Suprapubic skin (tissue), 4 donors: ENCODE data around the gene TTI1. TPM values are rescaled to one million over a fixed set of nuclear protein-coding genes. Genes with fewer than 3 reads are reported as not detected.
A peak's percentile ranks its signal among the peaks of the same experiment; 100 is the strongest.

Experiments used
- DNase-seq, 2 donors: peaks; one replicate each; pipeline ENCODE4 v3.0.0-alpha.2; 2019; ENCODE audit warnings: low spot score in 2 of 2
- H3K27ac ChIP-seq: fragments of 200-600 bp; sonication (generic); one replicate; pipeline ENCODE4 v1.5.1; 2019
- H3K27me3 ChIP-seq: fragments of 200-600 bp; sonication (generic); one replicate; pipeline ENCODE4 v1.5.1; 2019
- H3K36me3 ChIP-seq: fragments of 200-600 bp; sonication (generic); one replicate; pipeline ENCODE4 v1.5.1; 2019
- H3K4me1 ChIP-seq: fragments of 200-600 bp; sonication (generic); one replicate; pipeline ENCODE4 v1.5.1; 2019
- H3K4me3 ChIP-seq: fragments of 200-600 bp; sonication (generic); one replicate; pipeline ENCODE4 v1.5.1; 2019; ENCODE audit warnings: mild to moderate bottlenecking
- H3K9me3 ChIP-seq: fragments of 200-600 bp; sonication (generic); one replicate; pipeline ENCODE4 v1.5.1; 2019
- CTCF ChIP-seq, 2 donors: fragments of 200-600 bp in 1 of 2; fragments of 450-650 bp in 1 of 2; sonication (generic) in 1 of 2; IDR thresholded peaks; one replicate each; pipeline ENCODE4 v1.5.1; 2016 to 2019; ENCODE audit warnings: antibody characterized with exemption in 2 of 2, mild to moderate bottlenecking in 1 of 2, moderate library complexity in 1 of 2
- EP300 ChIP-seq: sonication (generic); formaldehyde crosslinking; IDR thresholded peaks from one replicate; pipeline ENCODE4 v1.6.1; 2017; ENCODE audit warnings: antibody characterized with exemption
- POLR2A ChIP-seq, 2 donors: fragments of 450-650 bp; IDR thresholded peaks; one replicate each; pipeline ENCODE4 v1.6.1; 2017; ENCODE audit warnings: antibody characterized with exemption in 2 of 2, mild to moderate bottlenecking in 2 of 2, moderate library complexity in 2 of 2
- POLR2AphosphoS5 ChIP-seq, 3 donors: sonication (generic); formaldehyde crosslinking; IDR thresholded peaks; one replicate each; pipeline ENCODE4 v1.6.1; 2017; ENCODE audit warnings: antibody characterized with exemption in 3 of 3
- WGBS: methylation state at CpG from one replicate; pipeline ENCODE4 v1.1.5; 2018; 5-methylcytosine and 5-hydroxymethylcytosine counted together
- total RNA-seq, 4 donors: library from RNA; depleted of rRNA; stranded (reverse); fragments of >200 nt; gene quantifications; one replicate each; pipeline ENCODE4 v1.1.0, GENCODE V29; 2016

Gene TTI1
- total RNA-seq, 4 donors from 2014 or later: 11.2 to 24.7 (median 17.1) TPM

- H3K27me3 ChIP-seq: no peaks in the 10 kb centered on the region
- no peaks in the 10 kb centered on the region for H3K9me3 ChIP-seq
- WGBS: 78% methylated on average over 2 of the region's 3 CpGs
- no peak for DNase-seq
- TF ChIP-seq CTCF (IDR thresholded peaks at IDR 0.05): no peak
- no peak for TF ChIP-seq POLR2AphosphoS5 (IDR thresholded peaks at IDR 0.05)
- no peak for TF ChIP-seq EP300
- no peak for TF ChIP-seq POLR2A (IDR thresholded peaks at IDR 0.05)
- H3K4me1 ChIP-seq: peaks cover 3% of the 10 kb centered on the region
- H3K36me3 ChIP-seq: peaks cover 58% of the 10 kb centered on the region
- H3K4me3 ChIP-seq: no peak overlapping the region
- no peak overlapping the region for H3K27ac ChIP-seq
Observed at GRCh38 chr20:38044685-38045084, 11.4 kb upstream of the TTI1 start.

- H3K36me3 ChIP-seq: peaks cover 51% of the 10 kb centered on the region
- no peak overlapping the region for H3K4me3 ChIP-seq
- H3K27ac ChIP-seq: no peak overlapping the region
- TF ChIP-seq POLR2AphosphoS5 (IDR thresholded peaks at IDR 0.05): no peak
- TF ChIP-seq POLR2A (IDR thresholded peaks at IDR 0.05): no peak
- TF ChIP-seq EP300: no peak
- TF ChIP-seq CTCF (IDR thresholded peaks at IDR 0.05): no peak
- 82% methylated on average over 10 of the region's 10 CpGs for whole genome bisulfite sequencing
- no peaks in the 10 kb centered on the region for H3K27me3 ChIP-seq
- H3K9me3 ChIP-seq: no peaks in the 10 kb centered on the region
- H3K4me1 ChIP-seq: no peaks in the 10 kb centered on the region
- no peak for DNase-seq
Observed at GRCh38 chr20:38043512-38044300, 10.4 kb upstream of the TTI1 start.

- no peak overlapping the region for H3K27ac ChIP-seq
- no peak for DNase-seq
- no peaks in the 10 kb centered on the region for H3K9me3 ChIP-seq
- H3K4me1 ChIP-seq: peaks cover 27% of the 10 kb centered on the region
- TF ChIP-seq POLR2AphosphoS5 (IDR thresholded peaks at IDR 0.05) (no peak), EP300 (no peak), CTCF (IDR thresholded peaks at IDR 0.05) (no peak), POLR2A (IDR thresholded peaks at IDR 0.05) (no peak)
- H3K4me3 ChIP-seq: no peak overlapping the region
- H3K36me3 ChIP-seq: peaks cover 38% of the 10 kb centered on the region
- WGBS: 33% methylated on average over 1 of the region's 1 CpG
- no peaks in the 10 kb centered on the region for H3K27me3 ChIP-seq
Observed at GRCh38 chr20:38040276-38040675, 7.0 kb upstream of the TTI1 start.

- Histone ChIP-seq H3K9me3 (no peaks in the 10 kb centered on the region), H3K36me3 (peaks cover 1% of the 10 kb centered on the region), H3K27ac (no peak overlapping the region), H3K27me3 (no peaks in the 10 kb centered on the region), H3K4me1 (peaks cover 45% of the 10 kb centered on the region), H3K4me3 (no peak overlapping the region)
- no peak for TF ChIP-seq POLR2AphosphoS5 (IDR thresholded peaks at IDR 0.05)
- TF ChIP-seq EP300: no peak
- TF ChIP-seq CTCF (IDR thresholded peaks at IDR 0.05): no peak
- no peak for TF ChIP-seq POLR2A (IDR thresholded peaks at IDR 0.05)
- WGBS: 82% methylated on average over 5 of the region's 5 CpGs
- no peak for DNase-seq
Observed at GRCh38 chr20:38036366-38036765, 3.1 kb upstream of the TTI1 start.

GRCh38 chr20:38034961-38035360, 1.7 kb upstream of the TTI1 start:
- H3K9me3 ChIP-seq: no peaks in the 10 kb centered on the region
- peak overlapping the region; percentile 73 for H3K4me3 ChIP-seq
- no peaks in the 10 kb centered on the region for H3K27me3 ChIP-seq
- peaks cover 50% of the 10 kb centered on the region for H3K4me1 ChIP-seq
- no peak for DNase-seq
- no peaks in the 10 kb centered on the region for H3K36me3 ChIP-seq
- no peak overlapping the region for H3K27ac ChIP-seq
- 76% methylated on average over 6 of the region's 6 CpGs for WGBS
- no peak for TF ChIP-seq EP300
- no peak for TF ChIP-seq CTCF (IDR thresholded peaks at IDR 0.05)
- no peak for TF ChIP-seq POLR2A (IDR thresholded peaks at IDR 0.05)
- no peak for TF ChIP-seq POLR2AphosphoS5 (IDR thresholded peaks at IDR 0.05)
